PC-3 (cell line): Measurements from ENCODE around the gene RTKN. TPM values are rescaled to one million over a fixed set of nuclear protein-coding genes. Genes with fewer than 3 reads are reported as not detected.

Source experiments
- ATAC-seq: fragments of 200-7000 bp; cut with Tn5 transposase; 2 replicates; pipeline ENCODE4 v1.9.1; 2020; ENCODE audit warnings: mild to moderate bottlenecking, moderate library complexity
- BruUV-seq: library from RNA; stranded (reverse); fragments of 400-500 nt; replicated peaks from 2 replicates; lab custom pipeline; 2021; lab: Mats Ljungman, UMichigan
- CTCF ChIA-PET: fragments of 300-600 bp; sonication (Branson Sonifier 250); formaldehyde crosslinking; loops from one replicate; lab custom pipeline; 2022; ENCODE audit warnings: antibody characterized with exemption; lab: Charles Lee
- POLR2A ChIA-PET: fragments of 300-600 bp; sonication (Branson Sonifier 250); formaldehyde crosslinking; loops from one replicate; lab custom pipeline; 2022; ENCODE audit warnings: antibody characterized with exemption; ENCODE audit not compliant: unreplicated experiment; lab: Charles Lee
- DNase-seq: peaks from one replicate; pipeline ENCODE4 v3.0.0-alpha.2; 2015
- H2AFZ ChIP-seq: fragments of 300-600 bp; sonication (generic); 2 replicates; pipeline ENCODE4 v1.6.0; 2016; ENCODE audit warnings: antibody characterized with exemption, low read length
- H3F3A ChIP-seq: fragments of 300-600 bp; sonication (generic); one replicate; pipeline ENCODE4 v1.6.0; 2017; ENCODE audit warnings: antibody characterized with exemption, low read length, control low read depth, mild to moderate bottlenecking; ENCODE audit not compliant: unreplicated experiment
- H3K27ac ChIP-seq: fragments of 300-600 bp; sonication (generic); 2 replicates; pipeline ENCODE4 v1.5.1; 2016; ENCODE audit warnings: mild to moderate bottlenecking, low read length
- H3K27me3 ChIP-seq: fragments of 300-600 bp; sonication (generic); 2 replicates; pipeline ENCODE4 v1.6.1; 2016; ENCODE audit warnings: low read length, mixed read lengths
- H3K36me3 ChIP-seq: fragments of 300-600 bp; sonication (generic); 2 replicates; pipeline ENCODE4 v1.6.1; 2016; ENCODE audit warnings: low read depth, mixed run types, low read length, mixed read lengths
- H3K4me1 ChIP-seq: fragments of 300-600 bp; sonication (generic); 2 replicates; pipeline ENCODE4 v1.5.1; 2016; ENCODE audit warnings: low read length; ENCODE audit not compliant: insufficient read depth
- H3K4me2 ChIP-seq: fragments of 300-600 bp; sonication (generic); 2 replicates; pipeline ENCODE4 v1.6.0; 2016; ENCODE audit warnings: low read length
- H3K4me3 ChIP-seq: fragments of 300-600 bp; sonication (generic); 2 replicates; pipeline ENCODE4 v1.5.1; 2016; ENCODE audit warnings: mild to moderate bottlenecking, low read length, mixed read lengths
- H3K79me2 ChIP-seq: fragments of 300-600 bp; sonication (generic); 2 replicates; pipeline ENCODE4 v1.6.1; 2017; ENCODE audit warnings: low read length, mixed read lengths
- H3K9ac ChIP-seq: fragments of 300-600 bp; sonication (generic); 2 replicates; pipeline ENCODE4 v1.6.0; 2016; ENCODE audit warnings: mild to moderate bottlenecking, low read length
- H3K9me2 ChIP-seq: fragments of 300-600 bp; sonication (generic); replicated peaks from 2 replicates; pipeline ENCODE4 v1.6.1; 2016; ENCODE audit warnings: mixed run types, low read length, mixed read lengths
- H3K9me3 ChIP-seq: fragments of 300-600 bp; sonication (generic); 2 replicates; pipeline ENCODE4 v1.6.1; 2016; ENCODE audit warnings: low read length, mixed read lengths
- H4K20me1 ChIP-seq: fragments of 300-600 bp; sonication (generic); 2 replicates; pipeline ENCODE4 v1.6.1; 2016; ENCODE audit warnings: low read length, mixed read lengths
- CTCF ChIP-seq: fragments of 300-600 bp; sonication (generic); conservative IDR thresholded peaks from 2 replicates; pipeline ENCODE4 v1.5.1; 2017; ENCODE audit warnings: antibody characterized with exemption, low read depth, mild to moderate bottlenecking, low read length
- EZH2 ChIP-seq: fragments of 300-600 bp; sonication (generic); IDR thresholded peaks from one replicate; pipeline ENCODE4 v1.6.1; 2017; ENCODE audit warnings: antibody characterized with exemption, mild to moderate bottlenecking, low read length; ENCODE audit not compliant: unreplicated experiment
- EZH2phosphoT487 ChIP-seq: fragments of 300-600 bp; sonication (generic); IDR thresholded peaks from 2 replicates; pipeline ENCODE4 v1.6.1; 2018; ENCODE audit warnings: mild to moderate bottlenecking, antibody characterized with exemption, low read length, borderline replicate concordance
- intact Hi-C: fragments of 100-400 bp; cut with micrococcal nuclease; formaldehyde crosslinking; loops from 2 replicates; pipeline ENCODE4 v1.9.0; 2023
- total RNA-seq: library from RNA; depleted of rRNA; stranded (reverse); fragments of >200 nt; gene quantifications from 2 replicates; pipeline ENCODE4 v1.2.3, GENCODE V29; 2014

RTKN gene
- total RNA-seq, 1 experiment from 2014 or later = 90.5 TPM

GRCh38 chr2:74454654-74455511, 13.1 kb upstream of the RTKN start, which contains the start of gene INO80B:
TSS of gene INO80B (plus strand) at chr2:74455087. CDS start at chr2:74455117, 30 bp downstream.
- H3K79me2 ChIP-seq = peaks cover 32% of the 10 kb centered on the region

GRCh38 chr2:74450570-74451190, 8.9 kb upstream of the RTKN start:
- Histone ChIP-seq H3K4me3 (no peak overlapping the region), H3K4me1 (peaks cover 7% of the 10 kb centered on the region; the same call in 1 of the 2 replicates), H4K20me1 (no peaks in the 10 kb centered on the region), H3F3A (no peaks in the 10 kb centered on the region), H3K9me2 (no peaks in the 10 kb centered on the region), H3K36me3 (no peaks in the 10 kb centered on the region), H3K9me3 (no peaks in the 10 kb centered on the region), H3K27ac (no peak overlapping the region), H3K27me3 (no peaks in the 10 kb centered on the region), H3K4me2 (no peak overlapping the region), H3K79me2 (peaks cover 7% of the 10 kb centered on the region), H2AFZ (no peak overlapping the region), H3K9ac (no peak overlapping the region)
- TF ChIP-seq CTCF (no peak), EZH2 (no peak), EZH2phosphoT487 (no peak)
- intact Hi-C loops = no loop called here
- BruUV-seq = no TSS peak
- ATAC-seq (no peak), DNase-seq (no peak)
- ChIA-PET CTCF (no interaction called here), POLR2A (no interaction called here)

More at GRCh38 chr2:74454654-74455511, 13.1 kb upstream of the RTKN start, which contains the start of gene INO80B:
- H4K20me1 ChIP-seq = no peaks in the 10 kb centered on the region
- no peaks in the 10 kb centered on the region for H3K9me2 ChIP-seq
- H2AFZ ChIP-seq = peak within 1 kb of the TSS; percentile 84
- no peaks in the 10 kb centered on the region for H3F3A ChIP-seq
- H3K27ac ChIP-seq = no peak within 1 kb of the TSS
- BruUV-seq = TSS peak; percentile 43
- CTCF ChIA-PET = no interaction called here
- intact Hi-C loops = loop anchor here (1.0 to 5.0 kb wide), 4 partner anchors 15 to 258 kb away; partner anchors contain the start of genes CCDC142, MTHFD2 and PCGF1
- no peaks in the 10 kb centered on the region for H3K27me3 ChIP-seq
- H3K9ac ChIP-seq = peak within 1 kb of the TSS; percentile 78
- H3K4me1 ChIP-seq = peaks cover 27% of the 10 kb centered on the region
- ATAC-seq (peak; percentile 29), DNase-seq (peak; percentile 99)
- H3K4me2 ChIP-seq = peak within 1 kb of the TSS; percentile 99
- peak within 1 kb of the TSS; percentile 93 for H3K4me3 ChIP-seq
- TF ChIP-seq EZH2phosphoT487 (no peak), CTCF (no peak), EZH2 (no peak)
- no peaks in the 10 kb centered on the region for H3K9me3 ChIP-seq
- no peaks in the 10 kb centered on the region; the same call in 1 of the 2 replicates for H3K36me3 ChIP-seq
- POLR2A ChIA-PET = interaction anchor here (0.7 to 1.3 kb wide), 2 partner anchors 15 to 692 kb away, joined by 3 read pairs; no protein-coding TSS in a partner anchor
